ENCODE measurements around the gene TNKS2. TPM values are rescaled to one million over a fixed set of nuclear protein-coding genes. Genes with fewer than 3 reads are reported as not detected.

The TNKS2 gene
- polyA plus RNA-seq, 3 donors: 20.7 to 25.4 (median 20.9) TPM

- peak; percentile 90 to 97 (median 95) for DNase-seq
- no peaks in the 10 kb centered on the region for H3K9me3 ChIP-seq (replicated peaks in 1 of 2; ENCODE audit: control insufficient read depth in 1 of 2, insufficient read depth in 1 of 2, low read length in 2 of 2)
- H3K9me3 Mint-ChIP-seq: peaks cover 0 to 2% (median 0%) of the 10 kb centered on the region in 7 donors
- TF ChIP-seq CTCF (IDR thresholded peaks at IDR 0.05): no peak
- H3K27ac Mint-ChIP-seq: peak overlapping the region; percentile 81 to 92 (median 88)
- H3K27ac ChIP-seq (ENCODE audit: low read depth in 1 of 2, low read length in 2 of 2): peak overlapping the region; percentile 7 to 89
- H3K79me2 ChIP-seq (ENCODE audit: insufficient read depth, low read length): no peaks in the 10 kb centered on the region
- no peaks in the 10 kb centered on the region for H4K20me1 ChIP-seq (ENCODE audit: insufficient read depth, low read length)
- peak overlapping the region in 1 of 3 experiments; percentile 15 for H3K4me3 ChIP-seq (replicated peaks in 1 of 3; ENCODE audit: low read depth in 2 of 3, low read length in 3 of 3)
- peaks cover 24 to 28% of the 10 kb centered on the region in 2 donors for H3K4me1 ChIP-seq (ENCODE audit: control insufficient read depth in 1 of 2, insufficient read depth in 2 of 2, low read length in 2 of 2)
- H3K9ac ChIP-seq (ENCODE audit: insufficient read depth, low read length, poor library complexity, severe bottlenecking): peak overlapping the region; percentile 38
- H3K27me3 Mint-ChIP-seq (ENCODE audit: low read depth in 3 of 3): no peaks in the 10 kb centered on the region
- H3K36me3 Mint-ChIP-seq: peaks cover 3 to 6% of the 10 kb centered on the region in 2 donors
- H2AFZ ChIP-seq (ENCODE audit: insufficient read depth, low read depth, low read length, poor library complexity, severe bottlenecking): peak overlapping the region; percentile 81
- intact Hi-C loops (cut with micrococcal nuclease): no loop called here
- H3K4me3 Mint-ChIP-seq: peak overlapping the region in 1 of 2 donors; percentile 15
- WGBS (ENCODE audit: insufficient coverage): no CpG with 5 or more reads among the region's 2 CpGs
- no peaks in the 10 kb centered on the region for H3K27me3 ChIP-seq (ENCODE audit: control insufficient read depth in 2 of 2, insufficient read depth in 2 of 2, low read length in 2 of 2)
- peak overlapping the region; percentile 36 for H3K4me2 ChIP-seq (replicated peaks; ENCODE audit: extremely low read depth, low read length, poor library complexity, severe bottlenecking)
- no peaks in the 10 kb centered on the region for H3K36me3 ChIP-seq (replicated peaks in 1 of 2; ENCODE audit: control insufficient read depth in 1 of 2, insufficient read depth in 2 of 2, low read length in 2 of 2)
- peaks cover 29% of the 10 kb centered on the region for H3K4me1 Mint-ChIP-seq
These were observed 103.8 kb downstream of the TNKS2 start for GRCh38 chr10:91901784-91902677.

- intact Hi-C loops (cut with micrococcal nuclease): loop anchor here in 1 of 2 donors (5.0 kb wide), 1 partner anchor 40 kb away; no protein-coding TSS in a partner anchor
- no peaks in the 10 kb centered on the region for H3K27me3 ChIP-seq (ENCODE audit: control insufficient read depth in 2 of 2, insufficient read depth in 2 of 2, low read length in 2 of 2)
- peak overlapping the region; percentile 84 to 92 for H3K4me3 Mint-ChIP-seq
- WGBS (ENCODE audit: insufficient coverage): 86% methylated on average over 4 of the region's 5 CpGs
- H3K27ac Mint-ChIP-seq: no peak overlapping the region
- no peak overlapping the region for H2AFZ ChIP-seq (ENCODE audit: insufficient read depth, low read depth, low read length, poor library complexity, severe bottlenecking)
- no peak overlapping the region for H3K4me3 ChIP-seq (replicated peaks in 1 of 3; ENCODE audit: low read depth in 2 of 3, low read length in 3 of 3)
- H3K27ac ChIP-seq (ENCODE audit: low read depth in 1 of 2, low read length in 2 of 2): no peak overlapping the region
- H3K36me3 ChIP-seq (replicated peaks in 1 of 2; ENCODE audit: control insufficient read depth in 1 of 2, insufficient read depth in 2 of 2, low read length in 2 of 2): no peaks in the 10 kb centered on the region
- no peaks in the 10 kb centered on the region for H4K20me1 ChIP-seq (ENCODE audit: insufficient read depth, low read length)
- H3K9me3 ChIP-seq (replicated peaks in 1 of 2; ENCODE audit: control insufficient read depth in 1 of 2, insufficient read depth in 1 of 2, low read length in 2 of 2): no peaks in the 10 kb centered on the region
- no peaks in the 10 kb centered on the region for H3K9me3 Mint-ChIP-seq
- DNase-seq: no peak
- peaks cover 3 to 6% of the 10 kb centered on the region in 2 donors for H3K36me3 Mint-ChIP-seq
- peaks cover 27% of the 10 kb centered on the region for H3K4me1 Mint-ChIP-seq
- peaks cover 18 to 36% of the 10 kb centered on the region in 2 donors for H3K4me1 ChIP-seq (ENCODE audit: control insufficient read depth in 1 of 2, insufficient read depth in 2 of 2, low read length in 2 of 2)
- H3K9ac ChIP-seq (ENCODE audit: insufficient read depth, low read length, poor library complexity, severe bottlenecking): no peak overlapping the region
- H3K4me2 ChIP-seq (replicated peaks; ENCODE audit: extremely low read depth, low read length, poor library complexity, severe bottlenecking): peak overlapping the region; percentile 90
- no peak for TF ChIP-seq CTCF (IDR thresholded peaks at IDR 0.05)
- no peaks in the 10 kb centered on the region for H3K79me2 ChIP-seq (ENCODE audit: insufficient read depth, low read length)
- H3K27me3 Mint-ChIP-seq (ENCODE audit: low read depth in 3 of 3): peaks cover 0 to 2% (median 2%) of the 10 kb centered on the region in 3 donors
These were observed 108.9 kb downstream of the TNKS2 start for GRCh38 chr10:91907033-91907594.
